Endothelial cell of umbilical vein (primary cell): ENCODE results near the gene GAL3ST2.

Source experiments
- EZH2 ChIP-seq: IDR thresholded peaks from 2 replicates; pipeline ENCODE4 v1.6.1; 2012; ENCODE audit warnings: borderline replicate concordance, low read depth, mild to moderate bottlenecking, moderate library complexity, low read length, inconsistent platforms; ENCODE audit not compliant: severe bottlenecking
- FOS ChIP-seq: IDR thresholded peaks from 2 replicates; pipeline ENCODE4 v1.6.1; 2011; ENCODE audit warnings: mild to moderate bottlenecking, low read length, moderate library complexity, borderline replicate concordance; ENCODE audit not compliant: insufficient read depth
- POLR2A ChIP-seq: IDR thresholded peaks from 2 replicates; pipeline ENCODE4 v1.6.1; 2012; ENCODE audit warnings: low read depth, mild to moderate bottlenecking, control low read depth, low read length
- POLR2AphosphoS5 ChIP-seq: IDR thresholded peaks from 2 replicates; pipeline ENCODE4 v1.6.1; 2012; ENCODE audit warnings: low read depth, mild to moderate bottlenecking, control low read depth, low read length, moderate library complexity; ENCODE audit not compliant: insufficient read depth
- TF ChIP-seq, protein P1 (sequence below), 2 donors: IDR thresholded peaks; 1 replicate in 1 of 2; 2 replicates in 1 of 2; pipeline ENCODE4 v1.5.1; 2011; ENCODE audit warnings: low read length in 2 of 2, mild to moderate bottlenecking in 2 of 2, moderate library complexity in 2 of 2, control low read depth in 1 of 2, inconsistent platforms in 1 of 2, low read depth in 1 of 2; ENCODE audit not compliant: insufficient read depth in 1 of 2; ENCODE audit errors: extremely low read depth in 1 of 2
- TF ChIP-seq, protein P2 (sequence below): IDR thresholded peaks from 2 replicates; pipeline ENCODE4 v1.6.1; 2011; ENCODE audit not compliant: insufficient read depth, insufficient read length

DNA sequence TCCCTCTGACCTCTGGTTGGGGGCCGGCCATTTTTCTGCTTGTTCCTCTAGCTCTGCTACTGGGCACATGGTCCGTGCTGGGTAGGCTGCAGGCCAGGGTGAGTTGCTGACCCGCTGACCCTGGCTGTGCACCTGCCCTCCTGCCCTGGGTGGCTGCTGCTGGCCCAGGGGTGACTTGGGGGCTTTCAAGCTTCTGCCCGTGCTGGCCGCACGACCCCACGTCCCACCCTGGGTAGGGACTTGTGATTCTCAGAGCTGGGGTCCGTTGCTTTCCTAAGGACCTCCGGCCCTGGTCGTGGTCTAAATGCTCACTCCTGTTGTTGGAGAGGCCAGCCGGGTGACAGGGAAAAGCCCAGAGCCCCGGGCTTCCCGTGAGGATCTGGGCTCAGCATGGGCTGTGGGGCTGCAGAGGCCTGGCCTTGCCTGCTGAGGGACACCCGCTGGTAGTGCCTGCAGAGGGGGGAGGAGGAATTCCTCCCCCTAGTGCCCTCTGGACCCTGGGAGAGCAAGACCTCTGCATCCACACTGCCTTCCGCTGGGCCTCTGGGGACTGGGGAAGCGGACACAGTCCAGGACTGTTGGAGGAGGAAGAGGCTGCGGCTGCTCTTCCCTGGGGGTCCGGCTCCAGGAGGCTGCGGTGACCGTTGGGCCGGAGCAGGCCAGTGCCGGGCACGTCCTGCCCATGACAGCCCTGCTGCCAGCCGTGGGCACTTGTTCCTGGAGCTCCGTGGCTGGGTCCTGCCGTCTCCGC is 6.3 kb upstream of the GAL3ST2 start:
- TF ChIP-seq EZH2 (no peak), POLR2A (no peak), POLR2AphosphoS5 (no peak), FOS (no peak)
- TF ChIP-seq, protein P1, sequence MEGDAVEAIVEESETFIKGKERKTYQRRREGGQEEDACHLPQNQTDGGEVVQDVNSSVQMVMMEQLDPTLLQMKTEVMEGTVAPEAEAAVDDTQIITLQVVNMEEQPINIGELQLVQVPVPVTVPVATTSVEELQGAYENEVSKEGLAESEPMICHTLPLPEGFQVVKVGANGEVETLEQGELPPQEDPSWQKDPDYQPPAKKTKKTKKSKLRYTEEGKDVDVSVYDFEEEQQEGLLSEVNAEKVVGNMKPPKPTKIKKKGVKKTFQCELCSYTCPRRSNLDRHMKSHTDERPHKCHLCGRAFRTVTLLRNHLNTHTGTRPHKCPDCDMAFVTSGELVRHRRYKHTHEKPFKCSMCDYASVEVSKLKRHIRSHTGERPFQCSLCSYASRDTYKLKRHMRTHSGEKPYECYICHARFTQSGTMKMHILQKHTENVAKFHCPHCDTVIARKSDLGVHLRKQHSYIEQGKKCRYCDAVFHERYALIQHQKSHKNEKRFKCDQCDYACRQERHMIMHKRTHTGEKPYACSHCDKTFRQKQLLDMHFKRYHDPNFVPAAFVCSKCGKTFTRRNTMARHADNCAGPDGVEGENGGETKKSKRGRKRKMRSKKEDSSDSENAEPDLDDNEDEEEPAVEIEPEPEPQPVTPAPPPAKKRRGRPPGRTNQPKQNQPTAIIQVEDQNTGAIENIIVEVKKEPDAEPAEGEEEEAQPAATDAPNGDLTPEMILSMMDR (IDR thresholded peaks at IDR 0.05; ENCODE audit: extremely low read depth in 1 of 2, insufficient read depth in 1 of 2, low read depth in 1 of 2, low read length in 2 of 2): no peak
- TF ChIP-seq, protein P2, sequence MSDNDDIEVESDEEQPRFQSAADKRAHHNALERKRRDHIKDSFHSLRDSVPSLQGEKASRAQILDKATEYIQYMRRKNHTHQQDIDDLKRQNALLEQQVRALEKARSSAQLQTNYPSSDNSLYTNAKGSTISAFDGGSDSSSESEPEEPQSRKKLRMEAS: no peak
